OCI-LY1 (cell line): ENCODE data around the gene FANCB.

Experiments
- H2AFZ ChIP-seq: fragments of 200-600 bp; sonication (generic), shearing (Covaris generic); 2 replicates; pipeline ENCODE4 v1.6.0; 2014; ENCODE audit warnings: antibody characterized with exemption, mild to moderate bottlenecking, low read length
- H3F3A ChIP-seq: fragments of 200-600 bp; sonication (generic), shearing (Covaris generic); 2 replicates; pipeline ENCODE4 v1.6.0; 2014; ENCODE audit warnings: mild to moderate bottlenecking, antibody characterized with exemption, low read length, moderate library complexity; ENCODE audit not compliant: insufficient read depth
- H3K27ac ChIP-seq: fragments of 200-600 bp; sonication (generic); 2 replicates; pipeline ENCODE4 v1.5.1; 2014; ENCODE audit warnings: low read length, mixed run types, mild to moderate bottlenecking, low read depth; ENCODE audit not compliant: poor library complexity, severe bottlenecking
- H3K27me3 ChIP-seq: fragments of 200-600 bp; sonication (generic); 2 replicates; pipeline ENCODE4 v1.6.0; 2014; ENCODE audit warnings: antibody characterized with exemption, mild to moderate bottlenecking, low read length, moderate library complexity; ENCODE audit not compliant: insufficient read depth
- H3K36me3 ChIP-seq: fragments of 200-600 bp; sonication (generic); 2 replicates; pipeline ENCODE4 v1.6.1; 2014; ENCODE audit warnings: mild to moderate bottlenecking, antibody characterized with exemption, low read length, moderate library complexity, mixed read lengths; ENCODE audit not compliant: insufficient read depth
- H3K4me1 ChIP-seq: fragments of 200-600 bp; sonication (generic); 2 replicates; pipeline ENCODE4 v1.5.1; 2014; ENCODE audit warnings: mild to moderate bottlenecking, low read length, moderate library complexity; ENCODE audit not compliant: insufficient read depth, severe bottlenecking
- H3K4me2 ChIP-seq: fragments of 200-600 bp; sonication (generic), shearing (Covaris generic); 2 replicates; pipeline ENCODE4 v1.6.1; 2014; ENCODE audit warnings: low read length
- H3K4me3 ChIP-seq: fragments of 200-600 bp; sonication (generic); 2 replicates; pipeline ENCODE4 v1.5.1; 2014; ENCODE audit warnings: low read length, low read depth, mild to moderate bottlenecking, mixed read lengths; ENCODE audit not compliant: poor library complexity, severe bottlenecking
- H3K79me2 ChIP-seq: fragments of 200-600 bp; shearing (Covaris generic); 2 replicates; pipeline ENCODE4 v1.6.1; 2016; ENCODE audit warnings: mixed run types, low read length, mixed read lengths; ENCODE audit not compliant: insufficient read depth
- H3K9ac ChIP-seq: fragments of 200-600 bp; sonication (generic), shearing (Covaris generic); 2 replicates; pipeline ENCODE4 v1.6.1; 2014; ENCODE audit warnings: mild to moderate bottlenecking, low read length, mixed read lengths
- H3K9me2 ChIP-seq: fragments of 200-600 bp; sonication (generic), shearing (Covaris generic); 2 replicates; pipeline ENCODE4 v1.6.1; 2014; ENCODE audit warnings: low read depth, mild to moderate bottlenecking, low read length, mixed read lengths
- H3K9me3 ChIP-seq: fragments of 200-600 bp; shearing (Covaris generic); 2 replicates; pipeline ENCODE4 v1.6.1; 2014; ENCODE audit warnings: low read length, mixed read lengths
- H4K20me1 ChIP-seq: fragments of 200-600 bp; sonication (generic), shearing (Covaris generic); 2 replicates; pipeline ENCODE4 v1.6.0; 2016; ENCODE audit warnings: mild to moderate bottlenecking, low read length; ENCODE audit not compliant: insufficient read depth
- CTCF ChIP-seq: fragments of 200-600 bp; sonication (generic), shearing (Covaris generic); IDR thresholded peaks from 2 replicates; pipeline ENCODE4 v1.5.1; 2017; ENCODE audit warnings: mild to moderate bottlenecking, antibody characterized with exemption, low read length, moderate library complexity, mixed read lengths
- EZH2 ChIP-seq: fragments of 200-600 bp; sonication (generic), shearing (Covaris generic); IDR thresholded peaks from 2 replicates; pipeline ENCODE4 v1.8.0; 2017; ENCODE audit warnings: borderline replicate concordance, mixed run types, mild to moderate bottlenecking, antibody characterized with exemption, low read length, moderate library complexity, mixed read lengths

The FANCB gene

GRCh38 chrX:14825851-14826250, 47.0 kb downstream of the FANCB start:
- Histone ChIP-seq H3F3A (no peaks in the 10 kb centered on the region), H2AFZ (no peak overlapping the region), H3K79me2 (no peaks in the 10 kb centered on the region), H3K4me2 (no peak overlapping the region), H3K9me3 (no peaks in the 10 kb centered on the region), H4K20me1 (no peaks in the 10 kb centered on the region), H3K27me3 (no peaks in the 10 kb centered on the region), H3K4me3 (no peak overlapping the region), H3K4me1 (no peaks in the 10 kb centered on the region), H3K27ac (no peak overlapping the region), H3K9me2 (no peaks in the 10 kb centered on the region), H3K36me3 (no peaks in the 10 kb centered on the region), H3K9ac (no peak overlapping the region)
- TF ChIP-seq EZH2, result no peak
- TF ChIP-seq CTCF, result no peak

- Histone ChIP-seq H2AFZ (no peak overlapping the region), H3K9me3 (no peaks in the 10 kb centered on the region), H4K20me1 (no peaks in the 10 kb centered on the region), H3K27ac (no peak overlapping the region), H3K79me2 (no peaks in the 10 kb centered on the region), H3K27me3 (no peaks in the 10 kb centered on the region), H3K9ac (no peak overlapping the region), H3K36me3 (no peaks in the 10 kb centered on the region), H3K9me2 (no peaks in the 10 kb centered on the region), H3K4me2 (no peak overlapping the region), H3K4me3 (no peak overlapping the region), H3K4me1 (no peaks in the 10 kb centered on the region), H3F3A (no peaks in the 10 kb centered on the region)
- TF ChIP-seq CTCF, result no peak
- TF ChIP-seq EZH2, result no peak
Measured at GRCh38 chrX:14819769-14820168, 53.1 kb downstream of the FANCB start.

GRCh38 chrX:14817571-14817970, 55.3 kb downstream of the FANCB start:
- Histone ChIP-seq H3K9ac (no peak overlapping the region), H3K27ac (no peak overlapping the region), H4K20me1 (no peaks in the 10 kb centered on the region), H3K4me3 (no peak overlapping the region), H2AFZ (no peak overlapping the region), H3F3A (no peaks in the 10 kb centered on the region), H3K9me3 (no peaks in the 10 kb centered on the region), H3K9me2 (no peaks in the 10 kb centered on the region), H3K36me3 (no peaks in the 10 kb centered on the region), H3K27me3 (no peaks in the 10 kb centered on the region), H3K4me1 (no peaks in the 10 kb centered on the region), H3K4me2 (no peak overlapping the region), H3K79me2 (no peaks in the 10 kb centered on the region)
- TF ChIP-seq EZH2, result no peak
- TF ChIP-seq CTCF, result no peak
